NCI-H69 (cell line): Measurements from ENCODE around the gene RNF114.
"Not testable (repeated sequence)": the region's sequence is repeated elsewhere in the genome, so short reads cannot be mapped to it uniquely, and the experiment has no call there.

Source experiments
- DNase-seq: peaks from one replicate; lab custom pipeline; 2025; lab: John Stamatoyannopoulos, UW

RNF114 gene

DNA sequence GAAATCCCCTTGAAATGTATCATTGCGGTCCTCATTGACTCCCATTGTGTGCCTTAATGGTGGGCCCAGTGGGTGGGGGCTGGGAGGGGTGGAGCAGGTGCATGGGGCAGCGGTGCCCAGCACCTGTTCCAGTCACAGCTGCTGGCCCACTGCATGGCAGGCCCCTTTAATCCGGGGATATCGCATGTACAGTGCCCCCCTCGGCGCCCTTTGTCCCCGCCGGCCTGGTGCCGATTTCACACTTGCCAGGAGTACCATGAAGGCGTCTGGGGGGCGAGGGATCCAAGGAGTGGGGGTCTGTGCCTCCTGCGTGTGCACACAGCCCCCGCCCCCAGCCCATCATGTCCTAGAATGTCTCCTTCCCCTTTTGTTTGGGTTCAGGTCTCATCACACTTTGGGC is 49.4 kb downstream of the RNF114 start:
- DNase-seq, result no peak

DNA sequence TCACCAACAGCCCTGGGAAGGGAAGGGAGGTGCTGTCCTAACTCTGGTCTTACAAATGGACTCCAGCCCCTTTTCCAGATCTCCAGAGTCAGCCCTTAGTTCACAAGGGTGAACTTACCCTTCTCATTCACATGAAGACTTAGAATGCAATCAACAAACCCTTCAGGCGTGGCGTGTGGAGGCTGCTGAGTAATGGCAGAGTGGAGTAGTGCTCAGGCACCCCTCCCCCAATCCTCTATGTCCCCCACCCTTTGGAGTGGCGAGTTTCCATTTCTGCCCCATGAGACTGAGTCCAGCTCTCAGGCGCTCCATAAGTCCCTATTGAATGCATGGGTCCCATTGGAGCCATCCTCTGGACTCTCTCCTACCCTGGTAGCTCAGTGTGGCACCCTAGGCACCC is 49.9 kb downstream of the RNF114 start:
- DNase-seq, result no peak

GRCh38 chr20:49987015-49987867 is 51.0 kb downstream of the RNF114 start:
- DNase-seq, result no peak

DNA sequence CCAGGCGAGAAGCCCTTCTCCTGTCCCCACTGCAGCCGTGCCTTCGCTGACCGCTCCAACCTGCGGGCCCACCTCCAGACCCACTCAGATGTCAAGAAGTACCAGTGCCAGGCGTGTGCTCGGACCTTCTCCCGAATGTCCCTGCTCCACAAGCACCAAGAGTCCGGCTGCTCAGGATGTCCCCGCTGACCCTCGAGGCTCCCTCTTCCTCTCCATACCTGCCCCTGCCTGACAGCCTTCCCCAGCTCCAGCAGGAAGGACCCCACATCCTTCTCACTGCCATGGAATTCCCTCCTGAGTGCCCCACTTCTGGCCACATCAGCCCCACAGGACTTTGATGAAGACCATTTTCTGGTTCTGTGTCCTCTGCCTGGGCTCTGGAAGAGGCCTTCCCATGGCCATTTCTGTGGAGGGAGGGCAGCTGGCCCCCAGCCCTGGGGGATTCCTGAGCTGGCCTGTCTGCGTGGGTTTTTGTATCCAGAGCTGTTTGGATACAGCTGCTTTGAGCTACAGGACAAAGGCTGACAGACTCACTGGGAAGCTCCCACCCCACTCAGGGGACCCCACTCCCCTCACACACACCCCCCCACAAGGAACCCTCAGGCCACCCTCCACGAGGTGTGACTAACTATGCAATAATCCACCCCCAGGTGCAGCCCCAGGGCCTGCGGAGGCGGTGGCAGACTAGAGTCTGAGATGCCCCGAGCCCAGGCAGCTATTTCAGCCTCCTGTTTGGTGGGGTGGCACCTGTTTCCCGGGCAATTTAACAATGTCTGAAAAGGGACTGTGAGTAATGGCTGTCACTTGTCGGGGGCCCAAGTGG is 51.9 kb downstream of the RNF114 start:
- DNase-seq, result no peak

DNA sequence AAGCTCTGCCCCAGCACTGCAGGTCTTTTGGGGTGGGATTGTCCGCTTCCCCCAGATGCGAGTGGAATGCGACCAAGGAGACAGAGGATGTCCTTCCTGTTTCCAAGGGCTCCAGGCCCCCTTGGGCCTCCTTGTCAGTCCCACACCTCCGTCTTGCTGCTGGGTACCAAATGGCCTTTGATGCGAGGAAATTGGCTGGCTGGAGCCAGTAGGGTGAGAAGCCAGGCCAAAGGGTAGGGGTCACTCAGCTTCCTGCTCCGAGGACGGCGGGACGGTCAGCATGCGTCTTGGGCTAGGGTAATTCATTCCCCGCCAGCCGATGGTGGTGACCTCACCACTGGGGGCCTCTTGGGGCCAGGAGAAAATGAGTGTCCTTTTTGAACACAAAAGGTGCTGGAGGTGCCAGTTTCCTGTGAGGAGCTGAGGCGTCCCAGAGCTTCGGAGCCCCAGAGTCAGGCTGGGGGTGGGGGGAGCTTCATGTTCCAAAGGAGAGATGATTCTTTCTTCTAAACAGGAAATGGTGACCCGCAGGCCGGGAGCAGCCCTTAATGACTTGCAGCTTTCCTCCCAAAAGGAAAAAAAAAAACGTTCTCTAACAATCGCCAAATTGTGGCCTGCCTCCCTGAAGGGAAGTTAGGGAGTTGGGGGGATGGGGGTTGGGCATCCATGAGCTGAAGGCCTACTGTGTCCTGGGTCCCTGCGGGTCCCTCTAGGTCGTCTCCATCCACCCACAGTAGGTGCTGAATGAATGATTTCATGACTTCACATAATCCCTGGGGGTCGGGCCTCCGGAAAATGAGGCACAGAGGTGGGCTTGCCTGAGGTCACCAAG is 53.3 kb downstream of the RNF114 start:
- no peak for DNase-seq

DNA sequence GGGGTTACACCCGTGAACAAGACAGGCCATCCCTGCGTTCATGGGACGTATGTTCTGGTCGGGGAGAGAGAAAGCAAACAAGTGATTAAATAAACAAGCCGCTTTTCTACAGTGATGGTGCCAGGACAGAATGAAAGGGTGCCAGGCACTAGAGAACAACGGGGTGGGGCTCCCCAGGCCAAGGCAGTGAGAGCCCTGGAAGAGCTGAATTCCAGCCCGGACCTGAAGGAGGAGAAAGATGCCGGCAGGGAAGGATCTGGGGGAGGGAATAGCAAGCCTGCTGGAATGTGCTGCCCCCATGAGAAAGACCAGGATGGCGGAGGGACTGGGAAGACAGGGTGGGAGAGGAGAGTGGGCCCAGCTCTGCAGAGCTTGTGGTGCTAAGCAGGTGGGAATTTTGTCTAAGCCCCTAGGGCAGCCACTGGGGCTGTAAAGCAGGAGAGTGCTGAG is 54.1 kb downstream of the RNF114 start:
- DNase-seq, result no peak

DNA sequence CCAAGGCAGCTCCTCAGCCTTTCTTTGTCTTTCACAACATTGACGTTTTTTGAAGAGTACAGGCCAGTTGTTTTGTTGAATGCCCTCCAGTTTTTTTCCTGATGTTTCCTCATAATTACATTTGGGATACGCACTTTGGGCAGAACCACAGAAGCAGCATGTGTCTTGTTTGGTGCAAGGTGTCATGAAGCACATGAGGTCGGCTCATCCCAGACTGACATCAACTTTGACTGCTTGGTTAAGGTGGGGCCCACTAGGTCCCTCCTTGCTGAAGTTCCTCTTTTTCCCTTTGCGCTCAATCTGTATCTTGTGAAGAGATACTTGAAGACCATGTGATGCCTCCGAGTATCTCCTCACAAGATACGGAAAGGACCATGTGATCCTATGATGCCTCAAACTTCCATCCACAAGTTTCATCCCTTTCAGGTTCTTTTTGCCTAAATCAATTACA is 57.1 kb downstream of the RNF114 start:
- no peak for DNase-seq

DNA sequence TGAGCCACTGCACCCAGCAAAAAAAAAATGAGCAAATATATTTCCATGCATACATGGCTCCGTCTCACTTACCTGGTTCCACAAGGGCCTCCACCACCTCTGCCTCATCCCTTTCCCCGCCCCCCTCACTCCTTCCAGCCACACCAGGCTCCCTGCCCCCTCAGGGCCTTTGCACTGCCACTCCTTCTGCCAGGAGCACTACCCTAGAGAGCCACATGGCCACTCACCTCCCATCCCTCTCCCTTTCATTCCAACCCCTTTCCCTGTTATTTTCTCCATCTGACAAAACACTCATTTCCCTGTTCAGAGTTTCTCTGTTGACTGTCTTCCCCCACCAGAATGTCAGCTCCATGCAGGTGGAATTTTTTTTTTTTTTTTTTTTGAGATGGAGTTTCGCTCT is 59.4 kb downstream of the RNF114 start:
- DNase-seq, result no peak

- not testable (repeated sequence) for DNase-seq
These were observed 62.4 kb downstream of the RNF114 start for GRCh38 chr20:49998478-49999188.

DNA sequence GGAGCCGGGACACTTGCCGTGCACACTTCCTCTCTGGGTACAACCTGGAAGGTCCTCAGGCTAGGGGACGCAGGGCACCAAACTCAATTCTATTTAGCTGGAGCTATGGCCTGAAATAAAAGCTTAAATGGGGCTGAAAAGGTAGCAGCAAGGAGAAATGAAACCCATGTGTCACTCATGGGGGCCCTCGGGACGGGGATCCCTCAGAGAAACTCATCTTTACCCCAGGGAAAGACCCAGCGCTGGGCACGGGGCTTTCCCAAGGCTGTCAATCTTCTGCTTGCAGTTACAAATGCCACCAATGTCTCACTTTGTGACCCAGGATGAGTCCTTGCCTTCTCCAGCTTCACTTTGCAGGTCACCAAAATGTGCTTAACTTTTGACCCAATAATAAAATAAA is 63.1 kb downstream of the RNF114 start:
- no peak for DNase-seq

DNA sequence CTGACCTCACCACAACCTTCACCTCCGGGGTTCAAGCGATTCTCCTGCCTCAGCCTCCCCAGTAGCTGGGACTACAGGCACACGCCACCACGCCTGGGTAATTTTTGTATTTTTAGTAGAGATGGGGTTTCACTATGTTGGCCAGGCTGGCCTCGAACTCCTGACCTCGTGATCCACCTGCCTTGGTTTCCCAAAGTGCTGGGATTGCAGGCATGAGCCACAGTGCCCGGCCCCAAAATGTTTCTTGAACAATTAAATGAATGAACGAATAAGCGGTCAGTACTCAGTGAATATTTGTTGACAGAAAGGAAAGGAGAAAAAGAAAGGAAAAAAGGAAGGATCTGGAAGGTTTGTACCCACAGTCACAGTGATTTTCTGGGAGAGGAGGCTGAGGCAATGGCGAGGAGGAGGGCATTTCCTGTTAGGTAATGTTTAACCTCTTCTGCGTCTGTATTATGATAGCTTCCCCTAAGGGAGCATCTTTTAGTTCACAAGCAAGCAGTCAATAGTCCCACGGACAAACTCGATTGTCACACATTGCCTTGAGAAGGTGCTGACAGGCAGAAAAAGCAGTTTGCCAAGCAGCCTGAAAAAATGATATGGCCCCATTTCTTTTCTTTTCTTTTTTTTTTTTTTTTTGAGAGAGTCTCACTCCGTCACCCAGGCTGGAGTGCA is 64.5 kb downstream of the RNF114 start:
- not testable (repeated sequence) for DNase-seq

DNA sequence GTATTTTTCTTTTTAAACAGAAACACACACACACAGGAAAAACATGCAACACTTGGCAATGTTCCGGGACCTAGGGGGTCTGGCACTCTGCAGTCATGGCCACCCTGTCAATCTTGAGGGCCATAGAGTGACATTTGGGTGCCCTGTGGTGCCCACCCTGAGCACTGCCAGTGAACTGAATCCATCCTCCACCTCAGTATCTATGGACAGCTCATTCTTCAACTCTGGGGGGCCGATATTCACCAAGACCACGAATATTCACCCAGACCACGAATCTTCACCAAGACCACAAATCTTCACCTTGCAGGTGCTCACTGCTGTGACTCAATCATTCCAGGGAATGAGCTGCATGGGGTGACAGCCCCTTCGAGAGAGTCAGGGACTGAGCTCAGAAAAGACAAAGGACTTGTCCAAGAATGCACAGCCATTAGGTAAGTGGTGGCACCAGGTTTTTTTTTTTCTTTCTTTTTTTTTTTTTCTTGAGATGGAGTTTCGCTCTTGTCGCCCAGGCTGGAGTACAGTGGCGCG is 65.7 kb downstream of the RNF114 start:
- DNase-seq, result no peak

DNA sequence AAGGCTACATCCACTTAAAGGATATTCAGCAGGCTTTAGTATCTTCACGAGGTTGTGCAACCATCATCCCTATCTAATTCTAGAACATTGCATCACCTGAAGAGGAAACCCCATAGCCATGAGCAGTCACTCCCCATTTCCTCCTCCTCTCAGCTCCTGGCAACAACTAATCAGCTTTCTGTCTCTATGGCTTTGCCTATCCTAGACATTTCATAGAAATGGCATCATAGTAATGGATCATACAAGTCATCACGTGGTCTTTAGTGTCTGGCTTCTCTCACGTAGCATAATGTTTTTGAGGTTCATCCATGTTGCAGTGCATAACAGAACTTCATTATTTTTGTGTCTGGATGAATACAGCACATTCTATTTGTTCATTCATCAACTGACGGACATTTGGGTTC is 67.1 kb downstream of the RNF114 start:
- DNase-seq, result no peak
